ENCODE data around the gene PSMA6. TPM values are rescaled to one million over a fixed set of nuclear protein-coding genes. Genes with fewer than 3 reads are reported as not detected.

Gene PSMA6
- total and polyA plus RNA-seq, 2 of the 13 experiments (the other 11 are each of a cell fraction or from before 2014, with no cell fraction given) = 525 to 1,109 TPM

DNA sequence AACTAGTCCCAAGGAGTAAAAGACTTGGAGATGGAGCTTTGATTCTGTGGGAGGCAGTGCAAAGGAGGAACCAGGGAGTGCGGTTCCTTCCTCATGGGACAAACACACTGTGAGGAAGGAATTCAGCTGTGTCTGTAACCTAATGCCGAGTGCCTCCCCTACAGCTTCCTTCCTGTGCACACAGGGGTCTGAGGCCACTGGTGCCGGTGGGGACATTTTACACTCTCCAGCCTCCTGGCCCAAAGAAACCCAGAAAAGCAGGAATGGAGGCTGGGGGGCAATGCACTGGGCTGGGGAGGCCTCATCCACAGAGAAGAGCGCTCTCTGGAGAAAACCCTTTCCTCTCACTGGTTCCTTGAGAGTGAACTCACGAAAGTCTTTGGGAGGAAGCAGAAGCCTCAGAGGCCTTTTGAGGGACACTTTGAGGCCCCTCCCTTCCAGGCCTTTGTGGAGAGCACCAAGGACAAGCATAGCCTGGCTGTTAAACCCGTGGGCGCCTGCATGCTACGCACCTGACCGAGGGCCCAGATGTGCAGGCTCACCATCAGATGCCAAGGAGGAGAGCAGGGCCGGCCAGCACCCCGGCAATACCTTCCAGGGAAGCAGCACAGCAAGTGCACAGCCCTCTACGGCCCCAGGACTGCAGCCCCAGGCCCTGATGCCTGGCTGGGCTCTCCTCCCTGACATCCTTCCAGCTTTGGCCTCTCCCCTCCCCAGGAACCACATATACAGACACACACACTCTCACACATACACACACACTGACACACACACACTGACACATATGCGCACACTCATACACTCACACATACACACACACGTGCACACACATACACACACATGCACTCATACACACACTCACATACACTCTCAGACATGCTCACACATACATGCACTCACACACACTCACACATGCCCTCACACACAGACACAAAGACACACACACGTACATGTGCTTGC, 60.4 kb downstream of the PSMA6 start (continued):
- no peak for TF ChIP-seq EHMT2 (IDR thresholded peaks at IDR 0.05; ENCODE audit: borderline replicate concordance, low read depth, low read length)
- TF ChIP-seq, protein P1, sequence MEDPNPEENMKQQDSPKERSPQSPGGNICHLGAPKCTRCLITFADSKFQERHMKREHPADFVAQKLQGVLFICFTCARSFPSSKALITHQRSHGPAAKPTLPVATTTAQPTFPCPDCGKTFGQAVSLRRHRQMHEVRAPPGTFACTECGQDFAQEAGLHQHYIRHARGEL (CRISPR knock-in tag; IDR thresholded peaks at IDR 0.05) = no peak
- TF ChIP-seq ZFP41 (CRISPR knock-in tag; IDR thresholded peaks at IDR 0.05; ENCODE audit: borderline replicate concordance) = no peak
- no peak for TF ChIP-seq SNRNP70 (IDR thresholded peaks at IDR 0.05; ENCODE audit: low read depth, low read length)
- no peak for TF ChIP-seq ZNF790 (CRISPR knock-in tag; IDR thresholded peaks at IDR 0.05; ENCODE audit: borderline replicate concordance)
- peak; percentile 62; the same call in 1 of the 2 replicates for TF ChIP-seq ZNF292 (CRISPR knock-in tag; IDR thresholded peaks at IDR 0.05; ENCODE audit: borderline replicate concordance, low read depth)
- TF ChIP-seq, protein P2, sequence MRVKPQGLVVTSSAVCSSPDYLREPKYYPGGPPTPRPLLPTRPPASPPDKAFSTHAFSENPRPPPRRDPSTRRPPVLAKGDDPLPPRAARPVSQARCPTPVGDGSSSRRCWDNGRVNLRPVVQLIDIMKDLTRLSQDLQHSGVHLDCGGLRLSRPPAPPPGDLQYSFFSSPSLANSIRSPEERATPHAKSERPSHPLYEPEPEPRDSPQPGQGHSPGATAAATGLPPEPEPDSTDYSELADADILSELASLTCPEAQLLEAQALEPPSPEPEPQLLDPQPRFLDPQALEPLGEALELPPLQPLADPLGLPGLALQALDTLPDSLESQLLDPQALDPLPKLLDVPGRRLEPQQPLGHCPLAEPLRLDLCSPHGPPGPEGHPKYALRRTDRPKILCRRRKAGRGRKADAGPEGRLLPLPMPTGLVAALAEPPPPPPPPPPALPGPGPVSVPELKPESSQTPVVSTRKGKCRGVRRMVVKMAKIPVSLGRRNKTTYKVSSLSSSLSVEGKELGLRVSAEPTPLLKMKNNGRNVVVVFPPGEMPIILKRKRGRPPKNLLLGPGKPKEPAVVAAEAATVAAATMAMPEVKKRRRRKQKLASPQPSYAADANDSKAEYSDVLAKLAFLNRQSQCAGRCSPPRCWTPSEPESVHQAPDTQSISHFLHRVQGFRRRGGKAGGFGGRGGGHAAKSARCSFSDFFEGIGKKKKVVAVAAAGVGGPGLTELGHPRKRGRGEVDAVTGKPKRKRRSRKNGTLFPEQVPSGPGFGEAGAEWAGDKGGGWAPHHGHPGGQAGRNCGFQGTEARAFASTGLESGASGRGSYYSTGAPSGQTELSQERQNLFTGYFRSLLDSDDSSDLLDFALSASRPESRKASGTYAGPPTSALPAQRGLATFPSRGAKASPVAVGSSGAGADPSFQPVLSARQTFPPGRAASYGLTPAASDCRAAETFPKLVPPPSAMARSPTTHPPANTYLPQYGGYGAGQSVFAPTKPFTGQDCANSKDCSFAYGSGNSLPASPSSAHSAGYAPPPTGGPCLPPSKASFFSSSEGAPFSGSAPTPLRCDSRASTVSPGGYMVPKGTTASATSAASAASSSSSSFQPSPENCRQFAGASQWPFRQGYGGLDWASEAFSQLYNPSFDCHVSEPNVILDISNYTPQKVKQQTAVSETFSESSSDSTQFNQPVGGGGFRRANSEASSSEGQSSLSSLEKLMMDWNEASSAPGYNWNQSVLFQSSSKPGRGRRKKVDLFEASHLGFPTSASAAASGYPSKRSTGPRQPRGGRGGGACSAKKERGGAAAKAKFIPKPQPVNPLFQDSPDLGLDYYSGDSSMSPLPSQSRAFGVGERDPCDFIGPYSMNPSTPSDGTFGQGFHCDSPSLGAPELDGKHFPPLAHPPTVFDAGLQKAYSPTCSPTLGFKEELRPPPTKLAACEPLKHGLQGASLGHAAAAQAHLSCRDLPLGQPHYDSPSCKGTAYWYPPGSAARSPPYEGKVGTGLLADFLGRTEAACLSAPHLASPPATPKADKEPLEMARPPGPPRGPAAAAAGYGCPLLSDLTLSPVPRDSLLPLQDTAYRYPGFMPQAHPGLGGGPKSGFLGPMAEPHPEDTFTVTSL (CRISPR knock-in tag; IDR thresholded peaks at IDR 0.05; ENCODE audit: borderline replicate concordance) = no peak
- no peak for TF ChIP-seq FIP1L1 (IDR thresholded peaks at IDR 0.05; ENCODE audit: borderline replicate concordance, insufficient read depth, low read depth, low read length)
- no peak for TF ChIP-seq SYNCRIP (IDR thresholded peaks at IDR 0.05; ENCODE audit: insufficient read depth, low read depth, low read length)
